Mononuclear cell (primary cell): ENCODE results near the gene GRM3. TPM values are rescaled to one million over a fixed set of nuclear protein-coding genes. Genes with fewer than 3 reads are reported as not detected.

ENCODE experiments used
- H3K27me3 ChIP-seq: 2 replicates; pipeline ENCODE4 v1.6.0; 2011; ENCODE audit warnings: low read length, control low read depth; ENCODE audit not compliant: insufficient read depth
- H3K4me1 ChIP-seq: 2 replicates; pipeline ENCODE4 v1.5.1; 2011; ENCODE audit warnings: mild to moderate bottlenecking, low read length, control low read depth; ENCODE audit not compliant: insufficient read depth
- H3K4me3 ChIP-seq: 2 replicates; pipeline ENCODE4 v1.5.1; 2011; ENCODE audit warnings: mild to moderate bottlenecking, low read length, moderate library complexity
- H3K9me3 ChIP-seq: 2 replicates; pipeline ENCODE4 v1.5.1; 2011; ENCODE audit warnings: low read depth, mild to moderate bottlenecking, control low read depth, low read length
- total RNA-seq: library from RNA; depleted of rRNA; stranded (reverse); fragments of >200 nt; gene quantifications from one replicate; pipeline ENCODE4 v1.2.3, GENCODE V29; 2012

GRM3 gene
- total RNA-seq, 1 donor, result not detected

DNA sequence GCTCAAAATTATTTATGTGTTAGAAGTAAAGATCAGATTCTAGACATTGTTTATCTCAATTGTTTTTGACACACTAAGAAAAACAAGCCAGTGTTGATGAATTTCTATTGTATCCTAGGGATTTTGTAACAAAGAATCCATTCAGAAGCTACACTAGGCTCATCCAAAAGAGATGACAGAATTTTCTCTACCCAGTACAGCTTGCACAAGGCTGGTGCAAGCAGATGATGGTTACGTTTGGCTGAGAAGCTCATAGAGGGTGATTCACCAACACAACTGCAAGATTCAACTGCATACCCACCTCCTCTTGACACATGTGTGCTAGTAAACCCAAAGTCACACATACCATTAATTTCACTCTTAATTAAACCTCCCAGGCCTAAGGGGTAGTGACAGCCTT, 20.8 kb downstream of the GRM3 start:
- H3K4me1 ChIP-seq, result no peaks in the 10 kb centered on the region
- H3K9me3 ChIP-seq, result no peaks in the 10 kb centered on the region
- no peak overlapping the region for H3K4me3 ChIP-seq
- no peaks in the 10 kb centered on the region for H3K27me3 ChIP-seq

DNA sequence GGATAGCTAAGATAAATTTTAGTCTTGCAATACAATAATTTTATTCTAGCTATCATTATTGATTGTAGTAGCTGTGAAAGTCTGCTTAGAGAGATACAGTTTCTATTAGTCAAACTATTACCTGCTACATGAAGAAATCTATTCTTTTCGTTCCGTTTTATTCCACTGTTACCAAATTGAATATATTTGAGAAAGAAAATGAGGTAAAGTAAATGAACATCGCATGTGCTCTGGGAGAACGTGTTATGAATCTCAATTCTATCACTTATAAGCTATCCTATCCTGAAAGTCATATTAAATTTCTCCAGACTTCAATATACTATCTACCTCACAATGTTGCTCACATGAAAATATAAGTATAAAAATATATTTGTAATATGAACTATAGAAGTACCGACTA, 21.3 kb downstream of the GRM3 start:
- H3K4me3 ChIP-seq, result no peak overlapping the region
- H3K4me1 ChIP-seq, result no peaks in the 10 kb centered on the region
- H3K27me3 ChIP-seq, result no peaks in the 10 kb centered on the region
- no peaks in the 10 kb centered on the region for H3K9me3 ChIP-seq

DNA sequence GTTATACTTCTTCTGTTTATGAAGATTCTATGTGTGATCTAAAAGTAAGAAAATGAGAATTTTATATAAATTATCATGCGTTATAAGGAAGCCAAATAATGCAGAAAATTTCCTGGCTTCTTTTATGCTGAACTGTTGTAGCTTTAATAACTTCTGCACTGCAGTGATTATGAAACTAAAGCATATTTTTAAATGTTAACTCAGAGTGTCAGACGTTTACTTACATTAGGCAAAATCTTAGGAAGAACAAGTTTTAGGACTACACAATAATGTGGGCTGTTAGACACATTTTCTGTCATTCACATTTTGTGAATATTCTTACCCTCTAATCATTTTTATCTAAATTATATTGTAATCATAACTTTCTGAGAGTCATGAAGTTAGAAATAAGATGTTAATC, 22.0 kb downstream of the GRM3 start:
- no peaks in the 10 kb centered on the region for H3K4me1 ChIP-seq
- no peaks in the 10 kb centered on the region for H3K27me3 ChIP-seq
- H3K9me3 ChIP-seq, result no peaks in the 10 kb centered on the region
- no peak overlapping the region for H3K4me3 ChIP-seq

DNA sequence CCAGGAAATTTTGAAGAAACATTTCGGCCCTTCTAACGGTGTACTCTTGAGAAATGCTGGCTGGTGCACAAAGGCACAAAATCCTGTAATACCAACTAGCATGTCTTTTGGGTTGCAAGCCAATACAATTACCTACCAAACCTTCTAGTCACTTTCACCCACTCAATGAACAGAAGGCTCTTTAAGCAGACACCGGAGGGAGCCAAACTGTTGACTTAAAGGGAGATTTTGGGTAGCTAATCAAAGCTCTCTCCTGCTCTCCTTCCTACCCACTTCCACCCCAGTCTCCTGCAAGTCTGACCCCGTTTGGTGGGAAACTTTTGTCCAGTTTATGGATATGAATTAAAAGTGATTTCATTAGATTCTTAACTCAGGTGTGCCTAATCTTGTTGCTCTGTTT, 24.0 kb downstream of the GRM3 start:
- Histone ChIP-seq H3K4me1 (no peaks in the 10 kb centered on the region), H3K4me3 (no peak overlapping the region), H3K27me3 (no peaks in the 10 kb centered on the region), H3K9me3 (no peaks in the 10 kb centered on the region)

DNA sequence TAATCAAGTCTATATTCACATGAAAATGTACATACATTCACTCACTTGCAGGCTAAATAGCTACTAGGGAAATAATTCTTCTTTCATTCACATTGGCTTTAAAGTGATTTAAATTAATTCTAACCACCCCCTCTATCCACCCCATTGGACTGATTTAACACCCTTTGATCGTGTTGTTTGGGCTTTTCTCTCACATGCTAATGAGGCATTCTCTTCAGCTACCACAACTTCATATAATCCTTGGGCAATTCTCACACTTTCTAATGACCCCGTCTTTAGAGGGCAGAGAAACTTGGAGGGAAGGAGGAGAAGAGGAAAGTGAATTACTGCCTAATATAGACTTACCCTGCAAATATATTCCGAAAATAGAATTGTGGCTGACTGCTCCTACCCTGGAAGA, 24.6 kb downstream of the GRM3 start:
- no peaks in the 10 kb centered on the region for H3K9me3 ChIP-seq
- H3K4me1 ChIP-seq, result no peaks in the 10 kb centered on the region
- H3K4me3 ChIP-seq, result no peak overlapping the region
- no peaks in the 10 kb centered on the region for H3K27me3 ChIP-seq

DNA sequence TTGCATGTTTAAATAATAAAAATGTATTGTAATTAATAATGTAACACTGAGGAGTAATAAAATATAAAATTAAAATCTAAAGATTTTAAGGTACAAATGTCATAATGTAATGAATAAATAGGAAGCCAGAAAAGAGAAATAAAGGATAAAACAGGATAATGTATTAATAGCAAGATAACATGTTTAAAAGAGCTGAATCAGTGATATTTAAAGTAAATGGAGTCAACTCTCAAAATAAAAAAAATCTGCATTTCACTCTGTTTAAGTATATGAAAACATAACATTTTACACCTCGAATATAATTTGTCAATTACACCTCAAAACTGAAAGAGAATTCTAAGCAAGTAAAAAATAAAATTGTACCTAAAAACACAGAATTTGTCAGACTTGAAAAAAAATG, 44.1 kb downstream of the GRM3 start:
- H3K4me3 ChIP-seq, result no peak overlapping the region
- no peaks in the 10 kb centered on the region for H3K9me3 ChIP-seq
- no peaks in the 10 kb centered on the region for H3K4me1 ChIP-seq
- no peaks in the 10 kb centered on the region for H3K27me3 ChIP-seq

DNA sequence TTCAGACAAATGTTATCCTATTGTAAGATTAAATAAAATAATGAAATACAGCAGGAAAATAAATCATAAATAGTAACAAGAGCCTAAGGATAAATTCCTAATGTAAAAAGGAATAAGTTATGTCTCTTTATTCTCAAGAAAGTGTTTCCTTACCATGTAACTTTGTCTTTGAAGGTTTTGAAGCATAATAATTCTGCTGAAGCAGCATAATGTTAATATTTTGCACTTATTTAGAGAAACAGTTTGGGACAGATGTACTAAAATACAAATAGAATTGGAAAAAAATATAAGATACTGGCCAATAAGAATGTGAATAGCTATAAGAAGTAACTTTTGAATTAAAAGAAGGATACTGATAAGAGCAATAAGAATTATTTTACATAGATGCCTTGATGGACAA, 45.7 kb downstream of the GRM3 start:
- Histone ChIP-seq H3K4me3 (no peak overlapping the region), H3K4me1 (no peaks in the 10 kb centered on the region), H3K9me3 (no peaks in the 10 kb centered on the region), H3K27me3 (no peaks in the 10 kb centered on the region)

DNA sequence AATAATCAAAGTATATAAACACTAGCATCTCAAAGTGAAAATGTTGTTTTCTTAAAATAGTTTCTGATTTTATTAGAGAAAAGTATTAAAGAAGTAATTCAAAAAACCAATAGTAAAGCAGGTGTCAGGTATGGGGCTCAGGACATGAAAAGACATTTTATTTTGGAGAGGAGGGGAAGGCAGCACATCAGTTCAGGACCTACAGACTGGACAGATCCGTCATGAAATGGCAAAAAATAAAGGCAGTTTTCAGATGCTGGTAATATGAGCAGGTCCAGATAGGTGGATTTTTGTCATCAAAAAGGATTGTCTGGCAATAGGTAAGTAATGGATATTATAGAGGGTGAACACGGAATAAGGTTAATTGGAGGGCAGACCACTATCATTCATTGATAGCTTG, 49.0 kb downstream of the GRM3 start:
- Histone ChIP-seq H3K9me3 (no peaks in the 10 kb centered on the region), H3K27me3 (no peaks in the 10 kb centered on the region), H3K4me3 (no peak overlapping the region), H3K4me1 (no peaks in the 10 kb centered on the region)

DNA sequence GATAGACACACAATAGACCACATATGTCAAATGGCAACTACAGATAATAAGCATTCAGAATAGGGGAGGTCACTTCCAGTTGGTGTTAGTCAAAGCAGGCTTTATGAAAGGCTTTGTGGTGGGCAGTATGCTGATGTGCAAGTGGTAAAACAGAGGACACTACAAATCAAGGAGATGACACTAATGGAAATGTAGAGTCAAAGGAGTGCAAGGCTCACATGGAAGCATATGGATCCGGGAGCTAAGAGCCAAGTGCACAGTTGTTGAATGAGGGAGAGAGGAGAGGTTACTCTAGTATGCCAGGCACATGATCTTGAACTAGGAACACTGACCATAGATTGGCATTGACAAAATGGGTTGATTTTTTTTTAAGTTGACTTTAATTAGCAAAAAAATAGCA, 62.7 kb downstream of the GRM3 start:
- H3K4me3 ChIP-seq, result no peak overlapping the region
- no peaks in the 10 kb centered on the region for H3K4me1 ChIP-seq
- H3K27me3 ChIP-seq, result no peaks in the 10 kb centered on the region
- H3K9me3 ChIP-seq, result no peaks in the 10 kb centered on the region

DNA sequence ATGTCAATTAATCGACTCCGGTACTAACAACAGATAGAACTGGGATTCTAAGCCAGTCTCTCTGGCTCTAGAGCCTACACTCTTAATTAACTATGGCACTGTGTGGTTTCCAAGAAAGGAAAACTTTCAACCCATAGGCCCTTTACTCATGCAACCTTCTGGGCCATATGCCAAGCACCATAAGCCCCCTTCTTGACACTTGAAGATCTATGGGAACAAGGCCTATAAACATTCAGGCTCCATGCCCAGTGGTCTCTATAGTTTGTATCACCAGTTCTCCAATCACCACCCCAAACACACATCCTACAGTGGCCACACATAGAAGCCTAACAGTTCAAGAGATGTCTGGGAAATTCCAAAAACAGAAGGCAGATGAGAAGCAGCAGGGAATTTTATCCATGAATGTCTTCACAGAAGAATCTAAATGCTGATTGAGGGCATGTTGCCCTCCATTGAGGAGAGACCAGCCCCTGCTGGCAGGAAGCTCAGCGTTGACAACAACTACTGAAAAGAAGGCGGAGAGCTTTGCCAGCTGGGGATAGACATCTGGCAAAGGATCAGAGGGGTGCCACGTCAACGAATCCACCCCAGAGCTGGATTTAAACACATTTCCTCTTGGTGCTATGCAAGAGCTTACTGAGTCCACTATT, 64.4 kb downstream of the GRM3 start:
- Histone ChIP-seq H3K27me3 (no peaks in the 10 kb centered on the region), H3K4me3 (no peak overlapping the region), H3K9me3 (no peaks in the 10 kb centered on the region), H3K4me1 (no peaks in the 10 kb centered on the region)

DNA sequence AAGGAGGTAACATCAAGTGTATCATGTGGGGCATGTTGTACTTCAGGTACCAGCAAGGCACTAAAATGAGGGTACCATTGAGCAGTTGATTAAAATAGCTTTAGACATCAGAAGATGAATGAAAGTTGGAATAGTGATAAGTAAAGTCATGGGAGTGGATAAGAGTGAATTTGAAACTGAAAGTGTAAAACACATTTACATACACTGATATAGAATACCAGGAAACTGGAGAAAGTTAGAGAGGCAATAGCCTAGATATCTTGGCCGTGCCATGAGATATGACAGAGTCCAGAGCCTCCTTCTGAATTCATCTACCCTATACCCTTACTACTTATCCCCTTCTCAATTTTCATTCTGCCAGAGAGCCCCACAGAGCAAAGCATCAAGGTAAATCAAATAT, 76.6 kb downstream of the GRM3 start:
- H3K27me3 ChIP-seq, result no peaks in the 10 kb centered on the region
- no peak overlapping the region for H3K4me3 ChIP-seq
- H3K9me3 ChIP-seq, result no peaks in the 10 kb centered on the region
- H3K4me1 ChIP-seq, result no peaks in the 10 kb centered on the region

DNA sequence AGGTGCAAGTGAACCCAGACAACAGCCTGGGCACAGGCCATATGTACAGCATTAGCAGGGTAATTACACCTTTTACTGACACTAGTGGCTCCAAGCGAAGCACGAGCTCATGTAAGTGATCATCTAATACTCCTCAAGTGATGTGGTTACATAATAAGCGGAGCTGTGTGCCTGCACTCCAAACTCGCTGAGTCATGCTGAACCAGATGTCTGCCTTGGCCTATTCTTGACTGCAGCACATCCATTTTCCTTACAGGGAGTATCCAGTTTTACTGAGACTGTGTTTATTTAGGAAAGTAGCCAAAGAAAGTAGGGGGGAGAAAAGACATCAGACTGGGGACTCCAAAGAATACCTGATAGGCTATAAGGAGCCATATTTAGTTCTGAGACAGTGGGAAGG, 90.1 kb downstream of the GRM3 start:
- Histone ChIP-seq H3K4me1 (no peaks in the 10 kb centered on the region), H3K9me3 (no peaks in the 10 kb centered on the region), H3K27me3 (no peaks in the 10 kb centered on the region), H3K4me3 (no peak overlapping the region)

DNA sequence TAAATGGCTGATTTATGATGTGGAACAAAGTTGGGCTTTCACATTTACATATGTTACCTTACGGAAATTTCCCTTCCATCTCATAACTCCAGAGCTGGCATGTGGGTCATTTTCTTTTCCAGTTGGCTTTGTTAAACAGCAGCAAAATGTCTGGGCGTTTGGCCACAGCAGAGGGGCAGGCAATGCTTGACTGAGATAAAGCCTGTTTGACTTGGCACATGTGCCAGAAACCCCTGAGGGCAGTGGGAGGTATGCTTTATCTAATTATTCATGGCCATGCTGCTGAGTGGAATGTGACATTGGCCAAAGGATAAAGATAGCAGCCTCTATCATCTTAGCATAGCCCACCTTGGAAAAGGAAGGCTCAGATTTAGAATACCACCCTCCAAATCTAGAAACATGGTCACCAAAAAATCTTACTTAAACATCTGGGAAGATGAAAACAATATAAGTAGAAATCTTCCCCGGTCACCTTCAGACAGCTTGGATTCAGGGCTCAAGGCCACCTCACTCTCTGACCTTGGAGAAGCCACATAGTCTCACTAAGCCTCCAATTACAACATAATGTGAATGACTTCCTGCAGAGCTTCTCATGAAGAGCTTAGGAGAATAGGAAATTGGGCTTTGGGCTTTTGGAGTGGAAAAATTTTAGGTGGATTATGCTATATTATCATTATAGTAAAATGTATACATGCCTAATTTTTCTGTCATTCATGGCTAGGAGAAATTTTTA, 101.5 kb downstream of the GRM3 start:
- H3K4me3 ChIP-seq, result no peak overlapping the region
- H3K9me3 ChIP-seq, result no peaks in the 10 kb centered on the region
- H3K4me1 ChIP-seq, result no peaks in the 10 kb centered on the region
- no peaks in the 10 kb centered on the region for H3K27me3 ChIP-seq

DNA sequence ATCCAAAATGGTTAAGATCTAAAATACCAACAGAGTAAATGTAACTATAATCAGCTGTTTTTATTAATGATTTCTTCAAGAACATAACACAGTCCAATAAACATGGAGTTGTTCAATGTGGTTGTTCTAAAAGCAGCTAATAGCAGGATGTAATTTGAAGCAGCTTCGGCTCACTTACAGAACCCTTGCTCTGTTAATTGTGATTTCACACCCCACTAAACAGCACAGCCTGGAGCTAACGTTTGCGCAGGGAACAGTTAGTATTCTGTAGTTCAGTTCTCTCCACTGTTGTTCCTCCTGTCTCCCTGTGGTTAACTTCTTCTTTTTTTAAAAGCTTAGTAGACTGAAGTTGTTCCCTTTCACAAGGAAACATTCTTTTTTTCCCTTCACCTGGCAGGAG, 104.0 kb downstream of the GRM3 start:
- H3K9me3 ChIP-seq, result no peaks in the 10 kb centered on the region
- no peaks in the 10 kb centered on the region for H3K4me1 ChIP-seq
- no peaks in the 10 kb centered on the region for H3K27me3 ChIP-seq
- no peak overlapping the region for H3K4me3 ChIP-seq

DNA sequence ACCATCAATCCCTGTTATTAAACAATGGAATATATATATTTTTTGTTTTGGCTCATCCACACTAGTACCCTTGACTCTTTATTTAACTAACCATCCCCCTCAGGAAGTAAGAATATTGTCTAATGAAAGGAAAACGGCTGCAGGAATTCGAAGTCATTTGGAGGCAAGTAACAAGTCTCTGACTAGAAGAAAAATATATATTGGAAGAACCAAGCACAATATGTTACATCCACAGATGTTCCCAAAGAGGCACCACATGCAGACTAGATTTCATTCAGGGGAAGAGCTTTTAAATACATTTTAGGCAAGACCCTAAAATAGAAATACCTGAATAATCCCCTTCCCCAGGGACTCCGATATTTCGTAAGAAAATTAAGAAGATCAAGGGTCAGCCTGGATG, 104.5 kb downstream of the GRM3 start:
- H3K9me3 ChIP-seq, result no peaks in the 10 kb centered on the region
- no peaks in the 10 kb centered on the region for H3K4me1 ChIP-seq
- no peaks in the 10 kb centered on the region for H3K27me3 ChIP-seq
- no peak overlapping the region for H3K4me3 ChIP-seq
